Neural crest cell (in vitro differentiated cells): ENCODE measurements around the gene DEUP1. TPM values are rescaled to one million over a fixed set of nuclear protein-coding genes. Genes with fewer than 3 reads are reported as not detected.

ENCODE experiments used
- DNase-seq: peaks from one replicate; pipeline ENCODE4 v3.0.0; 2021; ENCODE audit warnings: low read depth, mixed read lengths, low spot score
- H3K27ac Mint-ChIP-seq: one replicate; pipeline ENCODE4 v1.8.0; 2021; ENCODE audit warnings: mild to moderate bottlenecking, mixed read lengths; ENCODE audit not compliant: unreplicated experiment
- H3K27me3 Mint-ChIP-seq: 2 replicates; pipeline ENCODE4 v1.8.0; 2021; ENCODE audit warnings: low read depth, mild to moderate bottlenecking, mixed read lengths
- H3K36me3 Mint-ChIP-seq: 2 replicates; pipeline ENCODE4 v1.8.0; 2021; ENCODE audit warnings: low read depth, mild to moderate bottlenecking, mixed read lengths
- H3K4me1 Mint-ChIP-seq: 2 replicates; pipeline ENCODE4 v1.8.0; 2021; ENCODE audit warnings: mixed read lengths
- H3K4me3 Mint-ChIP-seq: one replicate; pipeline ENCODE4 v1.8.0; 2021; ENCODE audit warnings: mild to moderate bottlenecking, mixed read lengths
- H3K9me3 Mint-ChIP-seq: 2 replicates; pipeline ENCODE4 v1.8.0; 2021; ENCODE audit warnings: mixed read lengths
- CTCF ChIP-seq: fragments of 200-600 bp; sonication (generic); conservative IDR thresholded peaks from 2 replicates; pipeline ENCODE4 v1.5.0; 2021; ENCODE audit warnings: antibody characterized with exemption, mild to moderate bottlenecking
- total RNA-seq: library from RNA; stranded (reverse); gene quantifications from 2 replicates; pipeline ENCODE4 v1.2.1, GENCODE V29; 2021

Gene DEUP1
- total RNA-seq, 1 donor from 2014 or later = 0.70 TPM

GRCh38 chr11:93326681-93327080 is 3.9 kb upstream of the DEUP1 start:
- Mint-ChIP-seq H3K27me3 (peaks cover 16% of the 10 kb centered on the region), H3K36me3 (no peaks in the 10 kb centered on the region), H3K27ac (no peak overlapping the region), H3K9me3 (no peaks in the 10 kb centered on the region), H3K4me1 (peaks cover 16% of the 10 kb centered on the region), H3K4me3 (no peak overlapping the region)
- DNase-seq = no peak
- TF ChIP-seq CTCF = no peak

GRCh38 chr11:93329936-93330445 is 551 bp upstream of the DEUP1 start:
- TF ChIP-seq CTCF = no peak
- Mint-ChIP-seq H3K27me3 (peaks cover 16% of the 10 kb centered on the region), H3K4me3 (peak overlapping the region; percentile 89), H3K9me3 (no peaks in the 10 kb centered on the region), H3K27ac (peak overlapping the region; percentile 91), H3K4me1 (peaks cover 16% of the 10 kb centered on the region), H3K36me3 (no peaks in the 10 kb centered on the region)
- peak; percentile 13 for DNase-seq

- Mint-ChIP-seq H3K27me3 (no peaks in the 10 kb centered on the region), H3K4me3 (no peak overlapping the region), H3K4me1 (no peaks in the 10 kb centered on the region), H3K27ac (no peak overlapping the region), H3K36me3 (peaks cover 3% of the 10 kb centered on the region), H3K9me3 (no peaks in the 10 kb centered on the region)
- TF ChIP-seq CTCF = no peak
- no peak for DNase-seq
These were observed 9.7 kb downstream of the DEUP1 start for GRCh38 chr11:93340223-93340622.

GRCh38 chr11:93344855-93345333 is 14.4 kb downstream of the DEUP1 start:
- H3K4me3 Mint-ChIP-seq = no peak overlapping the region
- peaks cover 9% of the 10 kb centered on the region for H3K36me3 Mint-ChIP-seq
- no peak for DNase-seq
- TF ChIP-seq CTCF = no peak
- peaks cover 3% of the 10 kb centered on the region for H3K9me3 Mint-ChIP-seq
- H3K27me3 Mint-ChIP-seq = no peaks in the 10 kb centered on the region
- H3K27ac Mint-ChIP-seq = no peak overlapping the region
- H3K4me1 Mint-ChIP-seq = no peaks in the 10 kb centered on the region

GRCh38 chr11:93348930-93349329 is 18.4 kb downstream of the DEUP1 start:
- DNase-seq = no peak
- Mint-ChIP-seq H3K27me3 (no peaks in the 10 kb centered on the region), H3K9me3 (peaks cover 8% of the 10 kb centered on the region), H3K4me3 (no peak overlapping the region), H3K36me3 (peaks cover 15% of the 10 kb centered on the region), H3K27ac (no peak overlapping the region), H3K4me1 (no peaks in the 10 kb centered on the region)
- no peak for TF ChIP-seq CTCF

- peaks cover 17% of the 10 kb centered on the region for H3K36me3 Mint-ChIP-seq
- H3K4me1 Mint-ChIP-seq = no peaks in the 10 kb centered on the region
- no peak overlapping the region for H3K4me3 Mint-ChIP-seq
- no peak for TF ChIP-seq CTCF
- peaks cover 16% of the 10 kb centered on the region for H3K9me3 Mint-ChIP-seq
- no peaks in the 10 kb centered on the region for H3K27me3 Mint-ChIP-seq
- H3K27ac Mint-ChIP-seq = no peak overlapping the region
- no peak for DNase-seq
These were observed 20.3 kb downstream of the DEUP1 start for GRCh38 chr11:93350835-93351234.
